KBM-7 (cell line): ENCODE measurements around the gene ATRIP.

Source experiments
- DNase-seq: peaks from one replicate; pipeline ENCODE4 v3.0.0-alpha.2; 2015
- in situ Hi-C: fragments of 300-500 bp; cut with MboI; formaldehyde crosslinking; loops from 2 replicates; pipeline ENCODE4 v1.14.3; 2020; ENCODE audit warnings: low sequenced_read_pairs, low pct_unique_long_range_greater_than_20kb, mixed read lengths

The ATRIP gene

GRCh38 chr3:48409291-48410201, 37.0 kb upstream of the ATRIP start:
- DNase-seq: no peak
- in situ Hi-C loops: no loop called here

- in situ Hi-C loops: no loop called here
- no peak for DNase-seq
Measured at GRCh38 chr3:48410205-48411040, 36.1 kb upstream of the ATRIP start.

DNA sequence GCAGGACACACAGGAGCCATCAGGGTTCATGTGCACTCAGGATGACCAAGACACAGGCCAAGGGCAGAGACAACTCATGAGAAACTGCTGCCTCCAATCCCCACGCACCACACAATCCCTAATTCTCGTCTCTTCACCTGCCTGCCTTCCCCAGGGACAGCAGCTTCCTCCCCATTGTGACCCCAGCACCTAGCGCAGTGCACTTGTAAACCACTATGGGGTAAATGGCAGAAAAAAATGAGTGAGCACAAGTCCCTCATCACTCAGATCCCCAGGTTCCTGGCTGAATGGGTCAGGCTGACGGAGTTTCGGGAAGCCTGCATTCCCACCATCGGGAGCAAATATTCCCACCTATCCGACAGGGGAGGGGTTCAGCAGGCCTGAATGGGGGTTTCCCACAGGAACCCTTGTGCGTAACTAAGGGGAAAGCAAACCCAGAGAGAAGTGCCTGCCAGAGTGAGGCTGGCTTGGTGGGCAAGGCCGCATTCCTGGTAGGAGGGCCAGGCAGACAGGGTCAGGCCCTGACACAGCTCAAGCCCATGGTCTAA, 35.4 kb upstream of the ATRIP start:
- in situ Hi-C loops: no loop called here

GRCh38 chr3:48411606-48412374, 34.7 kb upstream of the ATRIP start:
- in situ Hi-C loops: no loop called here
- no peak for DNase-seq

More for the DNA sequence above, 35.4 kb upstream of the ATRIP start:
- no peak for DNase-seq

GRCh38 chr3:48412375-48413001, 34.0 kb upstream of the ATRIP start:
- in situ Hi-C loops: no loop called here
- no peak for DNase-seq

DNA sequence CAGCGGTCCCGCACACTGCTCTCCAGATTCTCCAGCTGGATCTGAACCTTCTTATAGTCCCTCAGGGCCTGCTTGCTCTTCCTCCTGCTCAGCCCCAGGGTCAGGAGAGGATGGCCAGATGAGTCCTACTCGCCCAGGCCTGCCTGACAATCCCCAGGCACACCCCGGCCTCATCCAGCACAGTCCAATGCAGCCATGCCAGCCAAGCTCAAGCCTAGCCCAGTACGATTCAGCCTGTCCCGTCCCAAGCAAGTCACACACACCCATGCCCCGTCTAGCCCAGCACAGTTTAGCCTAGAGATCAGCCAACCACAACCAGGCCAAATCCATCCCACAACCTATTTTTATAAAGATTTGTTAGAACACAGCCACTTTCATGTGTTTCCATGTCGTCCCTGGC, 33.5 kb upstream of the ATRIP start:
- in situ Hi-C loops: no loop called here

DNA sequence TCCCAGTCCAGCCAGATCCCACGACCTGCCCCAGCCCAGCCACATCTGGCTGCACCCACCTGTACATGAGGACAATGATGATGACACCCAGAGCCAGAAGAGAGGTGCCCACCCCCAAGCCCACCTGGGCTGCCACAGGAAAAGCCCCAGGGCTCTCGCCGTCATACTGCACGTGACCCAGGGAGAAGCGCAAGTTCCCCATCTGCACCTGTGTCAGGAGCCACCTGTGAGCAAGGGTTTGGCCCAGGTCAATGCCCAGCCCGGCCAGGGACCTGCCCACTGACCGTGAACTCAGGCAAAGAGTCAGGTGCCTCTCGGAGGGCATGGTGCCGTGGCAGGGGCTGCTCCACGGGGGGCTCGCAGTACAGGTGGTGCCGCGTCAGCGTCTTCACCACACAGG, 32.9 kb upstream of the ATRIP start:
- in situ Hi-C loops: no loop called here
- DNase-seq: no peak

More for the DNA sequence above, 33.5 kb upstream of the ATRIP start:
- DNase-seq: no peak

DNA sequence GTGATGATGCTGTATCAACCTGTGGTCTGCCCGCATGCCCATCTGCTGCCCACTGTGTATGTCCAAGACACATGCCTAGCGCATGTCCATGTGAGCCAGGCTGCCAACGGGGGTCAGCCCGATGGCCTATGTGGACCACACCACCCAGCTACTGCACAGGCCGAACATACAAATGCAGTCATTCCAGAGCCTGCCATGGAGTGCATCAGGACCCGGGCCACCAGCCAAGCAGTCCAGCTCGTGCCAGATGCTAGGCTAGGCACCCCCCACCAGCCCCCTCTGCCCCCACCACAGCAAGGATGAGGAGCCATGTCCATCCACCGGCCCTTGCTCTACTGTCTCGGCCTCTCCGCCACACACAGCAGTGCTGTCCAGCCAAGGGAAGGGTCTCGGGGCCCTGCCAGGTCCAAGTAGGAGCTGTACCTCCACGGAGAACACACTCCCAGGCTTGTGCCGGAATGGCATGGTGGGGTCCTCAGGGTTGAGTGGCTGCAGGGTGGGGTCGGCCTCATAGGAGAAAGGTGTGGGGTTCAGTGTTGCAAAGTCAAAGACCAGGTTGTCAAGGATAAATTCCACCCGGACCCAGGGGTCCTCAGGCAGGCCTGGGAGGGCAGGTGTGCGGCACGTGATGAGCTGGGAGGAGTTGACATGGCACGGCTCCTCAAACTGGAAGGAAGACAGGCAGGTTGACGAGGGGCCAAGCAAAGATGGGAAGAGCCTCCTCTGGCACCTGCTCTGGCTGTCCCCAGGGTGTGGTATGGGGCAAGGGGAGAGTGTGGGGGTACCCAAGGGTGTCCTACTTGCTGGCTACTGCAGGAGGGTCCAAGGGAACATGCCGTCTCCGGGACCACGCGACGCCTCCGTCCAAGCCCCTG, 31.9 kb upstream of the ATRIP start:
- DNase-seq: no peak
- in situ Hi-C loops: no loop called here

- in situ Hi-C loops: no loop called here
Measured at GRCh38 chr3:48415251-48415953, 31.1 kb upstream of the ATRIP start.

GRCh38 chr3:48416091-48416505, 30.4 kb upstream of the ATRIP start:
- in situ Hi-C loops: no loop called here
- no peak for DNase-seq

More at GRCh38 chr3:48415251-48415953, 31.1 kb upstream of the ATRIP start:
- no peak for DNase-seq

- in situ Hi-C loops: no loop called here
- DNase-seq: no peak
Measured at GRCh38 chr3:48416546-48416945, 30.0 kb upstream of the ATRIP start.

GRCh38 chr3:48417529-48418108, 28.9 kb upstream of the ATRIP start:
- in situ Hi-C loops: no loop called here
- DNase-seq: no peak

- in situ Hi-C loops: no loop called here
- DNase-seq: no peak
Measured at GRCh38 chr3:48418140-48418539, 28.4 kb upstream of the ATRIP start.

- in situ Hi-C loops: no loop called here
- no peak for DNase-seq
Measured at GRCh38 chr3:48418651-48419050, 27.9 kb upstream of the ATRIP start.

DNA sequence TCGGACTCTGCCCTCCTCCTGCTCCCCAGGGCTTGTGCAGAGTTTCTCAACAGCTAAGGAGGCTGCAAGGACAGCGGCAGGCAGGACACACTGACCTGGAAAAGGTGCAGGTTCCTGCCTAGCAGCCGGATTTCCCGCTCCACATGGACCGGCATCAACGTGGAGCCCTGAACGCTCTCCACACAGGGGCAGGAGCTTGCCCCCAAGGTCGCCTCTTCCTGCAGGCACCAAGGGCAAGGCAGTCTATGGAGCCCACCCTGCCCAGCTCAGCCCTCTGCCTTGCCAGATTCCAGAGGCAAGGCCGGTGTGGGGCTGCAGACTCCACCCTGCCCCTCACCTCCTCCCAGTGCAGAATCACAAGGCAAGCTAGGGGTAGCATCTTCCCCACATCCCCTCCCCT, 27.4 kb upstream of the ATRIP start:
- in situ Hi-C loops: no loop called here
- no peak for DNase-seq

- in situ Hi-C loops: no loop called here
- DNase-seq: no peak
Measured at GRCh38 chr3:48419597-48419996, 26.9 kb upstream of the ATRIP start.

GRCh38 chr3:48420561-48420960, 26.0 kb upstream of the ATRIP start:
- DNase-seq: no peak
- in situ Hi-C loops: loop anchor here (10.0 kb wide), 1 partner anchor 146 kb away; no protein-coding TSS in a partner anchor
